Gastroesophageal sphincter (tissue), 4 donors: ENCODE data around the gene F2R. TPM values are rescaled to one million over a fixed set of nuclear protein-coding genes. Genes with fewer than 3 reads are reported as not detected.
"Not testable (repeated sequence)": the region's sequence is repeated elsewhere in the genome, so short reads cannot be mapped to it uniquely, and the experiment has no call there.

ENCODE experiments used
- ATAC-seq: fragments of 150-250 bp; one replicate; pipeline ENCODE4 v1.9.1; 2016; ENCODE audit warnings: mild to moderate bottlenecking, moderate library complexity
- H3K27ac ChIP-seq, 4 donors: fragments of 200-600 bp; sonication (generic) in 3 of 4; 1 replicate in 3 of 4; 2 replicates in 1 of 4; pipeline ENCODE4 v1.5.1; 2016 to 2019
- H3K27me3 ChIP-seq: fragments of 200-600 bp; sonication (generic); one replicate; pipeline ENCODE4 v1.5.1; 2019
- H3K36me3 ChIP-seq, 2 donors: fragments of 200-600 bp; sonication (generic); one replicate each; pipeline ENCODE4 v1.5.1; 2019; ENCODE audit warnings: control low read depth in 1 of 2
- H3K4me1 ChIP-seq, 3 donors: fragments of 200-600 bp; sonication (generic); 1 replicate in 2 of 3; 2 replicates in 1 of 3; pipeline ENCODE4 v1.5.1; 2016 to 2019; ENCODE audit warnings: control low read depth in 2 of 3
- H3K4me3 ChIP-seq, 2 donors: fragments of 200-600 bp; sonication (generic); one replicate each; pipeline ENCODE4 v1.5.1; 2019; ENCODE audit warnings: mild to moderate bottlenecking in 1 of 2, moderate library complexity in 1 of 2
- H3K9me3 ChIP-seq, 3 donors: fragments of 200-600 bp; sonication (generic); one replicate each; pipeline ENCODE4 v1.5.1; 2017 to 2019; ENCODE audit warnings: control low read depth in 2 of 3
- CTCF ChIP-seq, 4 experiments: fragments of 200-600 bp in 2 of 4; fragments of 450-650 bp in 2 of 4; sonication (generic) in 1 of 4; IDR thresholded peaks; one replicate each; pipeline ENCODE4 v1.5.1; 2017 to 2019; ENCODE audit warnings: antibody characterized with exemption in 4 of 4, mild to moderate bottlenecking in 2 of 4, moderate library complexity in 2 of 4
- EP300 ChIP-seq: sonication (generic); formaldehyde crosslinking; IDR thresholded peaks from one replicate; pipeline ENCODE4 v1.6.1; 2017; ENCODE audit warnings: antibody characterized with exemption, mild to moderate bottlenecking
- POLR2A ChIP-seq, 2 donors: fragments of 450-650 bp; IDR thresholded peaks; one replicate each; pipeline ENCODE4 v1.6.1; 2017; ENCODE audit warnings: antibody characterized with exemption in 2 of 2, mild to moderate bottlenecking in 2 of 2, moderate library complexity in 1 of 2
- POLR2AphosphoS5 ChIP-seq: sonication (generic); formaldehyde crosslinking; IDR thresholded peaks from one replicate; pipeline ENCODE4 v1.6.1; 2017; ENCODE audit warnings: antibody characterized with exemption
- WGBS, 2 donors: methylation state at CpG; one replicate each; pipeline ENCODE4 v1.1.5; 2018; ENCODE audit warnings: low coverage in 1 of 2; 5-methylcytosine and 5-hydroxymethylcytosine counted together
- total RNA-seq, 4 donors: library from RNA; depleted of rRNA; stranded (reverse); fragments of >200 nt; gene quantifications; one replicate each; pipeline ENCODE4 v1.1.0, GENCODE V29; 2016

The F2R gene
- total RNA-seq, 4 donors from 2014 or later: 7.5 to 20.9 (median 11.3) TPM

- Histone ChIP-seq H3K9me3 (no peaks in the 10 kb centered on the region), H3K27me3 (peaks cover 9% of the 10 kb centered on the region), H3K36me3 (no peaks in the 10 kb centered on the region), H3K4me3 (no peak overlapping the region), H3K4me1 (no peaks in the 10 kb centered on the region), H3K27ac (no peak overlapping the region)
- no peak for ATAC-seq
- TF ChIP-seq POLR2A (IDR thresholded peaks at IDR 0.05) (no peak), EP300 (no peak), POLR2AphosphoS5 (no peak), CTCF (IDR thresholded peaks at IDR 0.05) (no peak)
- 86 to 95% methylated on average over 2 to 13 of the region's 13 CpGs for WGBS, 2 donors
Measured at GRCh38 chr5:76747706-76748105, 31.8 kb downstream of the F2R start.

GRCh38 chr5:76751291-76751690, 35.4 kb downstream of the F2R start:
- no peaks in the 10 kb centered on the region for H3K4me1 ChIP-seq
- TF ChIP-seq POLR2A (IDR thresholded peaks at IDR 0.05) (no peak), POLR2AphosphoS5 (no peak), CTCF (IDR thresholded peaks at IDR 0.05) (no peak), EP300 (no peak)
- ATAC-seq: no peak
- H3K27me3 ChIP-seq: peaks cover 9% of the 10 kb centered on the region
- H3K27ac ChIP-seq: no peak overlapping the region
- no peak overlapping the region for H3K4me3 ChIP-seq
- H3K36me3 ChIP-seq: no peaks in the 10 kb centered on the region
- 95 to 100% methylated on average over 2 to 4 of the region's 5 CpGs for WGBS, 2 donors
- H3K9me3 ChIP-seq: no peaks in the 10 kb centered on the region

GRCh38 chr5:76754668-76755078, 38.7 kb downstream of the F2R start:
- H3K9me3 ChIP-seq: no peaks in the 10 kb centered on the region
- no peak overlapping the region for H3K27ac ChIP-seq
- H3K36me3 ChIP-seq: no peaks in the 10 kb centered on the region
- 33 to 79% methylated on average over 1 to 3 of the region's 3 CpGs for WGBS, 2 donors
- no peak overlapping the region for H3K4me3 ChIP-seq
- H3K4me1 ChIP-seq: no peaks in the 10 kb centered on the region
- no peak for ATAC-seq
- TF ChIP-seq CTCF (IDR thresholded peaks at IDR 0.05) (no peak), EP300 (no peak), POLR2A (IDR thresholded peaks at IDR 0.05) (no peak), POLR2AphosphoS5 (no peak)
- no peaks in the 10 kb centered on the region for H3K27me3 ChIP-seq

- no peaks in the 10 kb centered on the region for H3K36me3 ChIP-seq
- no peaks in the 10 kb centered on the region for H3K27me3 ChIP-seq
- no peak overlapping the region for H3K27ac ChIP-seq
- no peak overlapping the region for H3K4me3 ChIP-seq
- TF ChIP-seq POLR2A (IDR thresholded peaks at IDR 0.05): no peak
- no peak for TF ChIP-seq CTCF (IDR thresholded peaks at IDR 0.05)
- TF ChIP-seq POLR2AphosphoS5: no peak
- TF ChIP-seq EP300: no peak
- WGBS, 2 donors: 63 to 96% methylated on average over 5 to 8 of the region's 11 CpGs
- ATAC-seq: no peak
- no peaks in the 10 kb centered on the region for H3K9me3 ChIP-seq
- H3K4me1 ChIP-seq: no peaks in the 10 kb centered on the region
Measured at GRCh38 chr5:76755779-76756637, 40.1 kb downstream of the F2R start.

- TF ChIP-seq EP300: no peak
- no peak for TF ChIP-seq POLR2AphosphoS5
- TF ChIP-seq POLR2A (IDR thresholded peaks at IDR 0.05): no peak
- TF ChIP-seq CTCF (IDR thresholded peaks at IDR 0.05): no peak
- Histone ChIP-seq H3K4me3 (no peak overlapping the region), H3K4me1 (no peaks in the 10 kb centered on the region), H3K36me3 (no peaks in the 10 kb centered on the region), H3K27ac (no peak overlapping the region), H3K27me3 (no peaks in the 10 kb centered on the region), H3K9me3 (no peaks in the 10 kb centered on the region)
- 90 to 100% methylated on average over 4 of the region's 4 CpGs for WGBS, 2 donors
- no peak for ATAC-seq
Measured at GRCh38 chr5:76757049-76757448, 41.1 kb downstream of the F2R start.

- H3K36me3 ChIP-seq, H3K27ac ChIP-seq, ATAC-seq, H3K27me3 ChIP-seq, H3K4me1 ChIP-seq, H3K4me3 ChIP-seq: not testable (repeated sequence)
- H3K9me3 ChIP-seq: peaks cover 0 to 16% (median 0%) of the 10 kb centered on the region in 3 donors
- WGBS, 2 donors: 58 to 84% methylated on average over 2 to 9 of the region's 9 CpGs
Measured at GRCh38 chr5:76761118-76761517, 45.2 kb downstream of the F2R start.
